ENCODE measurements around the gene NR4A2.

The NR4A2 gene

GRCh38 chr2:156346731-156347130 is 14.2 kb upstream of the NR4A2 start:
- H3K9me3 ChIP-seq (ENCODE audit: low read length): no peaks in the 10 kb centered on the region
- no peaks in the 10 kb centered on the region for H3K9me2 ChIP-seq (ENCODE audit: low read depth, low read length)
- H3K27ac ChIP-seq (ENCODE audit: low read depth, low read length, poor library complexity, severe bottlenecking): no peak overlapping the region
- H2AFZ ChIP-seq (ENCODE audit: low read length): no peak overlapping the region
- H3K4me2 ChIP-seq (ENCODE audit: low read length): no peak overlapping the region
- H3K4me3 ChIP-seq (ENCODE audit: low read depth, low read length, poor library complexity, severe bottlenecking): no peak overlapping the region
- H3K79me2 ChIP-seq (ENCODE audit: insufficient read depth, low read length): no peaks in the 10 kb centered on the region
- H4K20me1 ChIP-seq (ENCODE audit: insufficient read depth, low read length): no peaks in the 10 kb centered on the region
- no peaks in the 10 kb centered on the region for H3K36me3 ChIP-seq (ENCODE audit: insufficient read depth, low read length)
- no peak overlapping the region for H3K9ac ChIP-seq (ENCODE audit: low read length)
- TF ChIP-seq CTCF (IDR thresholded peaks at IDR 0.05; ENCODE audit: low read length) (no peak), EZH2 (IDR thresholded peaks at IDR 0.05; ENCODE audit: borderline replicate concordance, low read length) (no peak)
- H3K27me3 ChIP-seq (ENCODE audit: insufficient read depth, low read length): no peaks in the 10 kb centered on the region
- no peaks in the 10 kb centered on the region for H3F3A ChIP-seq (ENCODE audit: insufficient read depth, low read length)
- peaks cover 4% of the 10 kb centered on the region for H3K4me1 ChIP-seq (ENCODE audit: insufficient read depth, low read length, severe bottlenecking)

GRCh38 chr2:156345582-156345981 is 13.1 kb upstream of the NR4A2 start:
- H3F3A ChIP-seq (ENCODE audit: insufficient read depth, low read length): no peaks in the 10 kb centered on the region
- H3K79me2 ChIP-seq (ENCODE audit: insufficient read depth, low read length): no peaks in the 10 kb centered on the region
- TF ChIP-seq CTCF (IDR thresholded peaks at IDR 0.05; ENCODE audit: low read length) (no peak), EZH2 (IDR thresholded peaks at IDR 0.05; ENCODE audit: borderline replicate concordance, low read length) (no peak)
- no peak overlapping the region for H3K27ac ChIP-seq (ENCODE audit: low read depth, low read length, poor library complexity, severe bottlenecking)
- no peak overlapping the region for H2AFZ ChIP-seq (ENCODE audit: low read length)
- no peak overlapping the region for H3K4me3 ChIP-seq (ENCODE audit: low read depth, low read length, poor library complexity, severe bottlenecking)
- no peaks in the 10 kb centered on the region for H3K9me2 ChIP-seq (ENCODE audit: low read depth, low read length)
- no peaks in the 10 kb centered on the region for H3K9me3 ChIP-seq (ENCODE audit: low read length)
- H3K4me1 ChIP-seq (ENCODE audit: insufficient read depth, low read length, severe bottlenecking): peaks cover 11% of the 10 kb centered on the region
- H3K4me2 ChIP-seq (ENCODE audit: low read length): no peak overlapping the region
- H3K27me3 ChIP-seq (ENCODE audit: insufficient read depth, low read length): no peaks in the 10 kb centered on the region; the same call in 1 of the 2 replicates
- H4K20me1 ChIP-seq (ENCODE audit: insufficient read depth, low read length): no peaks in the 10 kb centered on the region
- H3K36me3 ChIP-seq (ENCODE audit: insufficient read depth, low read length): no peaks in the 10 kb centered on the region
- H3K9ac ChIP-seq (ENCODE audit: low read length): no peak overlapping the region

- peaks cover 11% of the 10 kb centered on the region for H3K4me1 ChIP-seq (ENCODE audit: insufficient read depth, low read length, severe bottlenecking)
- H3F3A ChIP-seq (ENCODE audit: insufficient read depth, low read length): no peaks in the 10 kb centered on the region
- no peaks in the 10 kb centered on the region for H4K20me1 ChIP-seq (ENCODE audit: insufficient read depth, low read length)
- H3K79me2 ChIP-seq (ENCODE audit: insufficient read depth, low read length): no peaks in the 10 kb centered on the region
- TF ChIP-seq EZH2 (IDR thresholded peaks at IDR 0.05; ENCODE audit: borderline replicate concordance, low read length) (no peak), CTCF (IDR thresholded peaks at IDR 0.05; ENCODE audit: low read length) (no peak)
- H3K4me2 ChIP-seq (ENCODE audit: low read length): no peak overlapping the region
- no peak overlapping the region for H3K27ac ChIP-seq (ENCODE audit: low read depth, low read length, poor library complexity, severe bottlenecking)
- H3K9me2 ChIP-seq (ENCODE audit: low read depth, low read length): no peaks in the 10 kb centered on the region
- H2AFZ ChIP-seq (ENCODE audit: low read length): no peak overlapping the region
- no peaks in the 10 kb centered on the region for H3K36me3 ChIP-seq (ENCODE audit: insufficient read depth, low read length)
- H3K27me3 ChIP-seq (ENCODE audit: insufficient read depth, low read length): no peaks in the 10 kb centered on the region; the same call in 1 of the 2 replicates
- H3K9me3 ChIP-seq (ENCODE audit: low read length): no peaks in the 10 kb centered on the region
- H3K9ac ChIP-seq (ENCODE audit: low read length): no peak overlapping the region
- H3K4me3 ChIP-seq (ENCODE audit: low read depth, low read length, poor library complexity, severe bottlenecking): no peak overlapping the region
Measured at GRCh38 chr2:156343940-156344301, 11.4 kb upstream of the NR4A2 start.
